NT2/D1 (cell line): ENCODE measurements around the gene OSBPL10.

Source experiments
- SUZ12 ChIP-seq: IDR thresholded peaks from 2 replicates; pipeline ENCODE4 v1.6.1; 2011; ENCODE audit not compliant: insufficient read length, insufficient read depth; ENCODE audit errors: extremely low read depth
- YY1 ChIP-seq: IDR thresholded peaks from 2 replicates; pipeline ENCODE4 v1.6.1; 2011; ENCODE audit not compliant: insufficient read length, insufficient read depth

DNA sequence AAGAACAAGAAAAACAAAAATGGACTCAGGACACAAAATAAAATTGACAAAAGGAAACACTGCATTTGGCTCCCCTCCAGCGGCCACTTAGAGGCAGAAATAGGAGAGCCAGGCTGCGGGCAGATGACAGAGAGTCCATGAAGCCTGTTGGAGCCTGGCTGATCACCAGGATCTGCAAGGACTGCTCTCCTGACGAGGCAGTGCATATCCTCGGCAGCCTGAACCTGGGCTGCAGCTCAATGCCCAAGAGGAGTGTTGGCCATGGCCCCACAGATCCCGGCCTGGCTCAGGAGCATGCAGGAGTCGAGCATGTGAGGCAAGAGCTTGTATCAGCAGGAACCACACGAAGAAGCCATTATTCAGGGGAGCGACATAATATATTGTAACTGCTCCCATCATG is 248.5 kb downstream of the OSBPL10 start:
- no peak for TF ChIP-seq YY1
- no peak for TF ChIP-seq SUZ12
